ENCODE measurements around the gene PKP2.

DNA sequence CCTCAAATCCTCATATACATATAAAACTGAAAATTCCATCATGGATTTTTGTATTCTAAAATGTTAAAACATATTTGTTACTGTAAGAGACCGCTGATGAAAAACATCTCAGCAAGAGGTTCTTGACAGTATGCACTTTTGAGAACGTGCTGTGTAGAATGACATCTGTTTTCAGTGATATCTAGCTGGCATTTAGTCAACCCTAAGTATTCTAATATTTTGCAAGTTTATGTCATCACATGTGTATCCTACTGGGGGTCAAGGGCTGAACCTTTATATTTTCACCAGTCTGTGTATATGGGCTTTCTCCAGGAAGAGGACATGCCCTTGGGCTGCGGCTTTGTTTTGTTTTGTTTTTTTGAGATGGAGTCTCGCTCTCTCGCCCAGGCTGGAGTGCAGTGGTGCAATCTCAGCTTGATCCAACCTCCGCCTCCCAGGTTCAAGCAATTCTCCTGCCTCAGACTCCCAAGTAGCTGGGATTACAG, 118.8 kb downstream of the PKP2 start:
- TF ChIP-seq, protein P1, sequence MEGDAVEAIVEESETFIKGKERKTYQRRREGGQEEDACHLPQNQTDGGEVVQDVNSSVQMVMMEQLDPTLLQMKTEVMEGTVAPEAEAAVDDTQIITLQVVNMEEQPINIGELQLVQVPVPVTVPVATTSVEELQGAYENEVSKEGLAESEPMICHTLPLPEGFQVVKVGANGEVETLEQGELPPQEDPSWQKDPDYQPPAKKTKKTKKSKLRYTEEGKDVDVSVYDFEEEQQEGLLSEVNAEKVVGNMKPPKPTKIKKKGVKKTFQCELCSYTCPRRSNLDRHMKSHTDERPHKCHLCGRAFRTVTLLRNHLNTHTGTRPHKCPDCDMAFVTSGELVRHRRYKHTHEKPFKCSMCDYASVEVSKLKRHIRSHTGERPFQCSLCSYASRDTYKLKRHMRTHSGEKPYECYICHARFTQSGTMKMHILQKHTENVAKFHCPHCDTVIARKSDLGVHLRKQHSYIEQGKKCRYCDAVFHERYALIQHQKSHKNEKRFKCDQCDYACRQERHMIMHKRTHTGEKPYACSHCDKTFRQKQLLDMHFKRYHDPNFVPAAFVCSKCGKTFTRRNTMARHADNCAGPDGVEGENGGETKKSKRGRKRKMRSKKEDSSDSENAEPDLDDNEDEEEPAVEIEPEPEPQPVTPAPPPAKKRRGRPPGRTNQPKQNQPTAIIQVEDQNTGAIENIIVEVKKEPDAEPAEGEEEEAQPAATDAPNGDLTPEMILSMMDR (conservative IDR thresholded peaks at IDR 0.05; ENCODE audit: low read length), result no peak
- TF ChIP-seq EZH2phosphoT487 (IDR thresholded peaks at IDR 0.05; ENCODE audit: borderline replicate concordance, low read depth, low read length), result no peak

Measured in OCI-LY7 (cell line).